ENCODE results near the gene MVB12B. TPM values are rescaled to one million over a fixed set of nuclear protein-coding genes. Genes with fewer than 3 reads are reported as not detected.

Gene MVB12B
- total and polyA plus RNA-seq, 8 donors: 19.9 to 25.3 (median 22.8) TPM

DNA sequence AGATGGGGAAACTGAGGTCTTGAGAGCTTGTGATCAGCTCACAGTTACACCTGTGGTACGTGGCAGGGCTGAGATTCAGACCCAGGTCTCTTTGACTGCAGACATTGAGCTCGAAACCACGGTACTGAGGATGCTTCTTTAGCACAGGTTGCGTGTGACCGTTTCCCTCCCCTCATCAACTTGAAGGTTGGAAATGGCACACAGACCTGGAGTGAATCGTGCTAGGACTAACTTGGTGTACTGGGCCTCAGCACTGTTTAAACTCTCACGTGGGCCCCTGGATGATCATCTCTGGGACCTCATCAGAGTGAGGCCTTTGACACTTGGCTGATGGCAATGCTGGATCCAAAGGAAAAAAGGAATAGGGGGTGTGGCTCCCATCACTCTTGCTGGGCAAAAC is 106.0 kb downstream of the MVB12B start:
- intact Hi-C loops (cut with DNase I): no loop called here
- ATAC-seq (no peak), DNase-seq (no peak)
- Histone ChIP-seq H3K4me3 (no peak overlapping the region), H3K4me1 (peaks cover 0 to 30% of the 10 kb centered on the region in 2 donors), H3K27me3 (no peaks in the 10 kb centered on the region), H3K36me3 (peaks cover 0 to 3% of the 10 kb centered on the region in 2 donors), H3K27ac (no peak overlapping the region), H3K9me3 (no peaks in the 10 kb centered on the region)
- TF ChIP-seq, protein P1, sequence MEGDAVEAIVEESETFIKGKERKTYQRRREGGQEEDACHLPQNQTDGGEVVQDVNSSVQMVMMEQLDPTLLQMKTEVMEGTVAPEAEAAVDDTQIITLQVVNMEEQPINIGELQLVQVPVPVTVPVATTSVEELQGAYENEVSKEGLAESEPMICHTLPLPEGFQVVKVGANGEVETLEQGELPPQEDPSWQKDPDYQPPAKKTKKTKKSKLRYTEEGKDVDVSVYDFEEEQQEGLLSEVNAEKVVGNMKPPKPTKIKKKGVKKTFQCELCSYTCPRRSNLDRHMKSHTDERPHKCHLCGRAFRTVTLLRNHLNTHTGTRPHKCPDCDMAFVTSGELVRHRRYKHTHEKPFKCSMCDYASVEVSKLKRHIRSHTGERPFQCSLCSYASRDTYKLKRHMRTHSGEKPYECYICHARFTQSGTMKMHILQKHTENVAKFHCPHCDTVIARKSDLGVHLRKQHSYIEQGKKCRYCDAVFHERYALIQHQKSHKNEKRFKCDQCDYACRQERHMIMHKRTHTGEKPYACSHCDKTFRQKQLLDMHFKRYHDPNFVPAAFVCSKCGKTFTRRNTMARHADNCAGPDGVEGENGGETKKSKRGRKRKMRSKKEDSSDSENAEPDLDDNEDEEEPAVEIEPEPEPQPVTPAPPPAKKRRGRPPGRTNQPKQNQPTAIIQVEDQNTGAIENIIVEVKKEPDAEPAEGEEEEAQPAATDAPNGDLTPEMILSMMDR (IDR thresholded peaks at IDR 0.05): no peak

DNA sequence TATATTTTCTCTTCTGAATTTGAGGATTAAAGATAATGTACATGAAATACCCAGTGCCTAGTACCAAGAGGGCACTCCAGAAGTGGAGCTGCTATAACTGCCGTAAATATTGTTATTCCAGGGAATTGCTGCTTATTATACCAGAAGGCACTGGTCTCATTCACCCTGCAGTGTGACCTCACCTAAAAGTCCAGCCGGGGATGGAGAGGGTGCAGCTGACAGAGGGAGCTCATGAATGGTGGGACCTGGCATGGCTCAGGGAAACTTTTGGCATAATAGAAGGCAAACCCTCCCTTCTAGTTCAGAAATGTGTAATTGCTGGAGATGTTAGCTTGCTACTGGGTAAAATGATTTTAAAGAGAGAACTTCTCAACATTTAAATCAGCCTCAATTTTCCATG is 108.5 kb downstream of the MVB12B start:
- intact Hi-C loops (cut with DNase I): no loop called here
- Histone ChIP-seq H3K4me1 (peaks cover 0 to 13% of the 10 kb centered on the region in 2 donors), H3K27me3 (no peaks in the 10 kb centered on the region), H3K9me3 (no peaks in the 10 kb centered on the region), H3K4me3 (no peak overlapping the region), H3K36me3 (peaks cover 0 to 6% of the 10 kb centered on the region in 2 donors), H3K27ac (no peak overlapping the region)
- TF ChIP-seq, protein P1 (IDR thresholded peaks at IDR 0.05): no peak
- ATAC-seq: no peak
- no peak for DNase-seq

DNA sequence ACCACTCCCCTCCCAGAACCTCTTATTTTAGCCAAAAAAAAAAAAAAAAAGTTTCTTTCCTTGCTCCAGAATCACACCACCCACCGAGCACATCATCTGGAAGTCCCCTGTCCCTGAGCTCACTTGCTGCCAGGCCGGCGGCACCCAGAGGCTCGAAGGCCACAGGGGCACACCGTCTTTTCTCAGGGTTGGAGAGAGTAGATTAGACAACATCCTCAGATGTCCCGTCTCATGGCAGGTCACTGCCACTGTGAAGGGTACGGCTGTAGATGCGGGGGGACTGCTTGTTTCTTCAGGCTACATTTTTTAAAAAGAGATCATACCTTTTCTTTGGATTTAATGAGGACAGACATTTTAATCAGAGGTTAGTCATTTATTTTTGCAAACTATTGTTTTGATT is 109.0 kb downstream of the MVB12B start:
- intact Hi-C loops (cut with DNase I): no loop called here
- Histone ChIP-seq H3K27me3 (no peaks in the 10 kb centered on the region), H3K27ac (no peak overlapping the region), H3K4me3 (no peak overlapping the region), H3K36me3 (peaks cover 0 to 6% of the 10 kb centered on the region in 2 donors), H3K4me1 (peaks cover 0 to 8% of the 10 kb centered on the region in 2 donors), H3K9me3 (no peaks in the 10 kb centered on the region)
- DNase-seq (no peak), ATAC-seq (no peak)
- TF ChIP-seq, protein P1 (IDR thresholded peaks at IDR 0.05): no peak

DNA sequence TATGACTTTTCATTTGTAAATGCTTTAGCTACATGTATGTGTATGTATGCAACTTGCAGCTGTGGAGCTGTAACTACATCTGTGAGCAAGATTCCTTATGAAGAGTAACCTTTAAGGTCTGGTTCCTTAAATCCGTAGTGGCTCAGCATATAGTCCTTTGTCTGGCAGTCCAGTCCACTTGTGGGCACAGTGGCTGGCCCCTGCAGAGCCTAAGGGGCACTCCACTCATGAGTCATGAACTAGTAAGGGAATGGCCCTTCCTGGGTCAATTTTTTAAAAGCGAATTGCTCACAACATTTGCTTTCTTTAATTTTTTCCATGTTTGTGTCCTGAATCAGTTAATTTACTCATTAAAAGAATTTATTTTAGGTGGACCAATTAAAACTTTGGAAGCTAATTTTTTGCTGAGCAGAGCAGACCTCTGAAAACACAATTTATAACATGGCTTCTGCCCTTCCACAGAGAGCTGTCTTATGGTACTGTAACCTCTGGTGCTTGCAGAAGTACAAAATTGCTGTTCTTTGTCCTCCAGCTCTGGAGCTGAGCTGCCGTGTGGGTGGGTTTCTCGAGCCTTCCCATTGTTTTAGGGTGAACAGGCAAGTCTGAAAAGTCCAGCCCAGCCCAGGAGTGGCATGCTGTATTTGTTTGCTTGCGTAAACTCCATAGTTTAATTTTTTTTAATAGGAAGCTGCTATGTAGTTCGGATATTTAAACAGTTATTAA is 110.1 kb downstream of the MVB12B start:
- intact Hi-C loops (cut with DNase I): no loop called here

DNA sequence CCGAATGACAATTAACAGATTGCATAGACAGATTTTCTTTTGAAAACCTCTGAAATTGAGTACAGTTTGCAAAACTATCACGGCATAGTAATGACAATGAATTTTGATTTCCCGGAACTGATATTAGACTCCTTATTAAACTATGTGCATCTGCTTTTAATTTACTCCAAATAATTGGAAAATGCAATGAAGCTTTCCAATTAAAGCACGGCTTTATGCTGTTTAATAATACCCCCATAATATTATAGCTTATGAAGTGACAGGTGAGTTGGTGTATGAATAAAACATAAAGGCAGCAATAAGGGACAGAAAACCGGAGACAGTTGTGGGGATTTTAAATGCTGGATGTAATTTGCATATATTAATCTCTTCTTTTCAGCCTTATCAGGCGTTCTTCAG is 110.6 kb downstream of the MVB12B start:
- no peak for DNase-seq
- H3K4me3 ChIP-seq: no peak overlapping the region
- TF ChIP-seq, protein P1 (IDR thresholded peaks at IDR 0.05): no peak
- H3K9me3 ChIP-seq: no peaks in the 10 kb centered on the region
- H3K4me1 ChIP-seq: no peaks in the 10 kb centered on the region
- peaks cover 0 to 6% of the 10 kb centered on the region in 2 donors for H3K36me3 ChIP-seq
- no peak overlapping the region for H3K27ac ChIP-seq
- intact Hi-C loops (cut with DNase I): no loop called here
- H3K27me3 ChIP-seq: no peaks in the 10 kb centered on the region
- ATAC-seq: no peak

More for the DNA sequence above, 110.1 kb downstream of the MVB12B start:
- no peaks in the 10 kb centered on the region for H3K27me3 ChIP-seq
- H3K36me3 ChIP-seq: peaks cover 0 to 6% of the 10 kb centered on the region in 2 donors
- H3K4me1 ChIP-seq: no peaks in the 10 kb centered on the region
- H3K4me3 ChIP-seq: no peak overlapping the region
- no peak overlapping the region for H3K27ac ChIP-seq
- peak; percentile 78 for ATAC-seq
- no peak for DNase-seq
- H3K9me3 ChIP-seq: no peaks in the 10 kb centered on the region
- TF ChIP-seq, protein P1 (IDR thresholded peaks at IDR 0.05): no peak

Measured in left lung (tissue), 10 donors.